ENCODE results near the gene SPATA25.

- TF ChIP-seq, protein P1, sequence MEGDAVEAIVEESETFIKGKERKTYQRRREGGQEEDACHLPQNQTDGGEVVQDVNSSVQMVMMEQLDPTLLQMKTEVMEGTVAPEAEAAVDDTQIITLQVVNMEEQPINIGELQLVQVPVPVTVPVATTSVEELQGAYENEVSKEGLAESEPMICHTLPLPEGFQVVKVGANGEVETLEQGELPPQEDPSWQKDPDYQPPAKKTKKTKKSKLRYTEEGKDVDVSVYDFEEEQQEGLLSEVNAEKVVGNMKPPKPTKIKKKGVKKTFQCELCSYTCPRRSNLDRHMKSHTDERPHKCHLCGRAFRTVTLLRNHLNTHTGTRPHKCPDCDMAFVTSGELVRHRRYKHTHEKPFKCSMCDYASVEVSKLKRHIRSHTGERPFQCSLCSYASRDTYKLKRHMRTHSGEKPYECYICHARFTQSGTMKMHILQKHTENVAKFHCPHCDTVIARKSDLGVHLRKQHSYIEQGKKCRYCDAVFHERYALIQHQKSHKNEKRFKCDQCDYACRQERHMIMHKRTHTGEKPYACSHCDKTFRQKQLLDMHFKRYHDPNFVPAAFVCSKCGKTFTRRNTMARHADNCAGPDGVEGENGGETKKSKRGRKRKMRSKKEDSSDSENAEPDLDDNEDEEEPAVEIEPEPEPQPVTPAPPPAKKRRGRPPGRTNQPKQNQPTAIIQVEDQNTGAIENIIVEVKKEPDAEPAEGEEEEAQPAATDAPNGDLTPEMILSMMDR (IDR thresholded peaks at IDR 0.05), result no peak
- TF ChIP-seq POLR2A (IDR thresholded peaks at IDR 0.05) (no peak), EP300 (IDR thresholded peaks at IDR 0.05) (no peak), POLR2AphosphoS5 (IDR thresholded peaks at IDR 0.05) (no peak)
Observed at GRCh38 chr20:45860560-45861220, 26.7 kb downstream of the SPATA25 start.
